B cell (primary cell): ENCODE data around the gene MAN2A1. TPM values are rescaled to one million over a fixed set of nuclear protein-coding genes. Genes with fewer than 3 reads are reported as not detected.

Experiments used
- ATAC-seq: fragments of 200-7000 bp; cut with Tn5 transposase; one replicate; pipeline ENCODE4 v1.10.0; 2021; ENCODE audit warnings: low read depth, mild to moderate bottlenecking, moderate number of reproducible peaks, moderate library complexity
- CTCF ChIA-PET: fragments of 350-600 bp; sonication (Branson Sonifier 250); formaldehyde crosslinking; loops from one replicate; lab custom pipeline; 2021; ENCODE audit warnings: antibody characterized with exemption, inconsistent platforms; lab: Charles Lee
- POLR2A ChIA-PET: fragments of 350-600 bp; sonication (Branson Sonifier 250); formaldehyde crosslinking; loops from one replicate; lab custom pipeline; 2021; ENCODE audit warnings: antibody characterized with exemption; lab: Charles Lee
- DNase-seq: peaks from one replicate; pipeline ENCODE4 v3.0.0; 2013
- H2AFZ ChIP-seq: 2 replicates; pipeline ENCODE4 v1.6.1; 2012; ENCODE audit warnings: mild to moderate bottlenecking, low read depth, low read length; ENCODE audit not compliant: insufficient read depth, poor library complexity, severe bottlenecking
- H3K27ac ChIP-seq, 2 donors: 1 replicate in 1 of 2; 2 replicates in 1 of 2; pipeline ENCODE4 v1.5.1; 2012 to 2013; ENCODE audit warnings: low read length in 2 of 2, mild to moderate bottlenecking in 2 of 2, moderate library complexity in 1 of 2
- H3K27me3 ChIP-seq, 4 experiments: fragments of 200-600 bp in 1 of 4; sonication (generic) in 1 of 4; replicated peaks in 1 of 4; 1 replicate in 2 of 4; 2 replicates in 2 of 4; pipeline versions ENCODE4 v1.6.1 to v1.7.0; 2013 to 2016; ENCODE audit warnings: low read length in 3 of 4, mild to moderate bottlenecking in 2 of 4, mixed read lengths in 1 of 4, moderate library complexity in 1 of 4; ENCODE audit not compliant: insufficient read depth in 4 of 4, control insufficient read depth in 3 of 4; ENCODE audit errors: control extremely low read depth in 1 of 4
- H3K36me3 ChIP-seq, 2 experiments: replicated peaks in 1 of 2; 1 replicate in 1 of 2; 2 replicates in 1 of 2; pipeline versions ENCODE4 v1.6.1 to v1.7.1; 2013; ENCODE audit warnings: low read length in 1 of 2; ENCODE audit not compliant: insufficient read depth in 2 of 2, control insufficient read depth in 1 of 2; ENCODE audit errors: control extremely low read depth in 1 of 2, extremely low read depth in 1 of 2
- H3K4me1 ChIP-seq, 2 donors: fragments of 200-600 bp in 1 of 2; sonication (generic) in 1 of 2; 1 replicate in 1 of 2; 2 replicates in 1 of 2; pipeline versions ENCODE4 v1.5.1 to v1.6.1; 2013 to 2017; ENCODE audit warnings: low read length in 2 of 2; ENCODE audit not compliant: control insufficient read depth in 2 of 2, insufficient read depth in 2 of 2
- H3K4me2 ChIP-seq: replicated peaks from 2 replicates; pipeline ENCODE3; 2012; ENCODE audit warnings: mild to moderate bottlenecking, low read depth, low read length; ENCODE audit not compliant: poor library complexity, severe bottlenecking
- H3K4me3 ChIP-seq, 5 experiments: fragments of 200-600 bp in 1 of 5; sonication (generic) in 1 of 5; 1 replicate in 3 of 5; 2 replicates in 2 of 5; pipeline versions ENCODE4 v1.5.1 to v1.7.0; 2011 to 2016; ENCODE audit warnings: low read length in 4 of 5, mild to moderate bottlenecking in 4 of 5, low read depth in 2 of 5, control low read depth in 1 of 5, moderate library complexity in 1 of 5; ENCODE audit not compliant: insufficient read depth in 1 of 5; ENCODE audit errors: control extremely low read depth in 1 of 5, extremely low read depth in 1 of 5
- H3K79me2 ChIP-seq: fragments of 200-600 bp; sonication (generic); one replicate; pipeline ENCODE4 v1.6.0; 2016; ENCODE audit warnings: low read length; ENCODE audit not compliant: control insufficient read depth, insufficient read depth
- H3K9ac ChIP-seq: fragments of 200-600 bp; sonication (generic); 2 replicates; pipeline ENCODE4 v1.6.1; 2017; ENCODE audit warnings: mild to moderate bottlenecking, low read length, moderate library complexity
- H3K9me3 ChIP-seq, 3 donors: one replicate each; pipeline versions ENCODE4 v1.6.1 to v1.7.1; 2013; ENCODE audit warnings: low read length in 2 of 3; ENCODE audit not compliant: control insufficient read depth in 2 of 3, insufficient read depth in 1 of 3; ENCODE audit errors: control extremely low read depth in 1 of 3
- H4K20me1 ChIP-seq: 2 replicates; pipeline ENCODE4 v1.6.0; 2012; ENCODE audit warnings: mild to moderate bottlenecking, low read length; ENCODE audit not compliant: insufficient read depth, control insufficient read depth, poor library complexity, severe bottlenecking
- H3K27ac Mint-ChIP-seq: one replicate; pipeline ENCODE4 v1.8.0; 2021; ENCODE audit warnings: mixed read lengths
- H3K27me3 Mint-ChIP-seq: one replicate; pipeline ENCODE4 v1.8.0; 2021; ENCODE audit warnings: mixed read lengths
- H3K4me1 Mint-ChIP-seq: one replicate; pipeline ENCODE4 v1.8.0; 2021; ENCODE audit warnings: mixed read lengths
- H3K4me3 Mint-ChIP-seq: one replicate; pipeline ENCODE4 v1.8.0; 2021; ENCODE audit warnings: mixed read lengths
- H3K9me3 Mint-ChIP-seq: one replicate; pipeline ENCODE4 v1.8.0; 2022; ENCODE audit warnings: mixed read lengths; ENCODE audit not compliant: insufficient read depth
- EZH2 ChIP-seq: IDR thresholded peaks from 2 replicates; pipeline ENCODE4 v1.6.1; 2012; ENCODE audit warnings: borderline replicate concordance, low read depth, mild to moderate bottlenecking, moderate library complexity, low read length; ENCODE audit not compliant: insufficient read depth, poor library complexity, severe bottlenecking
- WGBS: methylation state at CpG from one replicate; pipeline ENCODE4 v1.1.5; 2013; ENCODE audit warnings: missing lambda C conversion rate; ENCODE audit not compliant: insufficient coverage; 5-methylcytosine and 5-hydroxymethylcytosine counted together
- intact Hi-C: fragments of 100-400 bp; cut with micrococcal nuclease; formaldehyde crosslinking; loops from one replicate; pipeline ENCODE4 v1.10.0; 2022
- polyA plus RNA-seq: library from polyadenylated mRNA; depleted of rRNA; stranded (reverse); fragments of >200 nt; gene quantifications from 2 replicates; pipeline ENCODE4 v1.2.3, GENCODE V29; 2012
- total RNA-seq, 2 donors: library from RNA; stranded (reverse); fragments of 120-200 nt in 1 of 2; gene quantifications; 1 replicate in 1 of 2; 2 replicates in 1 of 2; pipeline versions ENCODE4 v1.2.3 to v1.2.4, GENCODE V29; 2013 to 2022
- TF ChIP-seq, protein P1 (sequence below): fragments of 200-600 bp; IDR thresholded peaks from one replicate; pipeline ENCODE4 v1.8.0; 2022; ENCODE audit warnings: antibody characterized with exemption, mild to moderate bottlenecking

Gene MAN2A1
- total and polyA plus RNA-seq, 2 donors (not counting 1 experiment from before 2014, with no cell fraction given): 12.7 to 55.0 TPM

DNA sequence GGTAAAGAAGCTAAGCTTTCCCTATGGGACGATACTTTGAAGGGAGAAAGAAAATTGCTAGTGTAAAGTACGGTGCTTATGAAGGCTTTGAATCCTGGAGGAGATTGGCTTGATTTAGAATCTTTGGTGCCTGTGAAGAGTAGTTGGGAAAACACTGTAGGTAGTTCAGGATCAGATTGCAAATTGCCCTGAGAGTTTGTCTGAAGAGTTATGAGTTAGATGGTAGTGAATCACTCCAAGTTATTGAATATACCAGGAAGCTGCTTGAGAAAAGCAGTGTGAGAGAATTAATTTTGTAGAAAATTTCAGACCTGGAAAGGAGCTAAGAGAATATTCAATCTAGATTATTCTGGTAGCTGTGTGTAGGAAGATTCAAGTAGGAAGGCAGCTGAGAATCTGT, 11.5 kb downstream of the MAN2A1 start:
- Histone ChIP-seq H3K36me3 (peaks cover 1 to 3% of the 10 kb centered on the region in 2 experiments), H3K4me2 (no peak overlapping the region), H3K4me1 (peaks cover 34 to 46% of the 10 kb centered on the region in 2 donors), H3K9ac (no peak overlapping the region), H3K9me3 (no peaks in the 10 kb centered on the region), H3K79me2 (peaks cover 100% of the 10 kb centered on the region), H2AFZ (no peak overlapping the region), H4K20me1 (peaks cover 42% of the 10 kb centered on the region), H3K4me3 (no peak overlapping the region), H3K27ac (no peak overlapping the region), H3K27me3 (no peaks in the 10 kb centered on the region)
- TF ChIP-seq, protein P1, sequence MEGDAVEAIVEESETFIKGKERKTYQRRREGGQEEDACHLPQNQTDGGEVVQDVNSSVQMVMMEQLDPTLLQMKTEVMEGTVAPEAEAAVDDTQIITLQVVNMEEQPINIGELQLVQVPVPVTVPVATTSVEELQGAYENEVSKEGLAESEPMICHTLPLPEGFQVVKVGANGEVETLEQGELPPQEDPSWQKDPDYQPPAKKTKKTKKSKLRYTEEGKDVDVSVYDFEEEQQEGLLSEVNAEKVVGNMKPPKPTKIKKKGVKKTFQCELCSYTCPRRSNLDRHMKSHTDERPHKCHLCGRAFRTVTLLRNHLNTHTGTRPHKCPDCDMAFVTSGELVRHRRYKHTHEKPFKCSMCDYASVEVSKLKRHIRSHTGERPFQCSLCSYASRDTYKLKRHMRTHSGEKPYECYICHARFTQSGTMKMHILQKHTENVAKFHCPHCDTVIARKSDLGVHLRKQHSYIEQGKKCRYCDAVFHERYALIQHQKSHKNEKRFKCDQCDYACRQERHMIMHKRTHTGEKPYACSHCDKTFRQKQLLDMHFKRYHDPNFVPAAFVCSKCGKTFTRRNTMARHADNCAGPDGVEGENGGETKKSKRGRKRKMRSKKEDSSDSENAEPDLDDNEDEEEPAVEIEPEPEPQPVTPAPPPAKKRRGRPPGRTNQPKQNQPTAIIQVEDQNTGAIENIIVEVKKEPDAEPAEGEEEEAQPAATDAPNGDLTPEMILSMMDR: no peak
- no peak for TF ChIP-seq EZH2
- no peak for ATAC-seq
- Mint-ChIP-seq H3K27ac (no peak overlapping the region), H3K4me3 (no peak overlapping the region), H3K27me3 (no peaks in the 10 kb centered on the region), H3K9me3 (no peaks in the 10 kb centered on the region), H3K4me1 (peaks cover 76% of the 10 kb centered on the region)
- DNase-seq: no peak
- CTCF ChIA-PET: interaction anchor here (0.8 to 1.3 kb wide), 2 partner anchors 9 to 10 kb away, joined by 4 to 6 read pairs; no protein-coding TSS in a partner anchor
- 96% methylated on average over 2 of the region's 2 CpGs for WGBS
- POLR2A ChIA-PET: no interaction called here
- intact Hi-C loops: no loop called here

GRCh38 chr5:109701792-109702191, 12.1 kb downstream of the MAN2A1 start:
- no peaks in the 10 kb centered on the region for H3K27me3 Mint-ChIP-seq
- 89% methylated on average over 1 of the region's 2 CpGs for WGBS
- peaks cover 3 to 4% of the 10 kb centered on the region in 2 experiments for H3K36me3 ChIP-seq
- TF ChIP-seq, protein P1: no peak
- TF ChIP-seq EZH2: no peak
- CTCF ChIA-PET: interaction anchor here (0.8 to 1.3 kb wide), 2 partner anchors 9 to 11 kb away, joined by 4 to 6 read pairs; no protein-coding TSS in a partner anchor
- DNase-seq (no peak), ATAC-seq (no peak)
- POLR2A ChIA-PET: no interaction called here
- H2AFZ ChIP-seq: no peak overlapping the region
- no peak overlapping the region for H3K9ac ChIP-seq
- intact Hi-C loops: no loop called here
- H3K79me2 ChIP-seq: peaks cover 100% of the 10 kb centered on the region
- H3K4me3 Mint-ChIP-seq: no peak overlapping the region
- no peak overlapping the region for H3K27ac Mint-ChIP-seq
- no peaks in the 10 kb centered on the region for H3K27me3 ChIP-seq
- H3K4me2 ChIP-seq: no peak overlapping the region
- peaks cover 44% of the 10 kb centered on the region for H4K20me1 ChIP-seq
- peaks cover 28 to 42% of the 10 kb centered on the region in 2 donors for H3K4me1 ChIP-seq
- no peak overlapping the region for H3K27ac ChIP-seq
- H3K9me3 ChIP-seq: no peaks in the 10 kb centered on the region
- H3K9me3 Mint-ChIP-seq: no peaks in the 10 kb centered on the region
- peaks cover 76% of the 10 kb centered on the region for H3K4me1 Mint-ChIP-seq
- H3K4me3 ChIP-seq: no peak overlapping the region
